WTC11 (cell line): Measurements from ENCODE around the gene CPA4. TPM values are rescaled to one million over a fixed set of nuclear protein-coding genes. Genes with fewer than 3 reads are reported as not detected.

ENCODE experiments used
- ATAC-seq: fragments of 200-7000 bp; cut with Tn5 transposase; 2 replicates; pipeline ENCODE4 v1.10.0; 2021; ENCODE audit warnings: mild to moderate bottlenecking, moderate library complexity
- CTCF ChIA-PET: fragments of 300-600 bp; sonication (Branson Sonifier 250); formaldehyde crosslinking; loops from one replicate; lab custom pipeline; 2021; ENCODE audit warnings: antibody characterized with exemption; lab: Charles Lee
- POLR2A ChIA-PET: fragments of 350-600 bp; sonication (Branson Sonifier 250); formaldehyde crosslinking; loops from one replicate; lab custom pipeline; 2021; ENCODE audit warnings: antibody characterized with exemption; lab: Charles Lee
- DNase-seq: peaks from one replicate; pipeline ENCODE4 v3.0.0; 2021; ENCODE audit warnings: low spot score
- H3K27ac Mint-ChIP-seq: 2 replicates; pipeline ENCODE4 v1.8.0; 2021; ENCODE audit warnings: mixed read lengths
- H3K27me3 Mint-ChIP-seq: 2 replicates; pipeline ENCODE4 v1.8.0; 2021; ENCODE audit warnings: low read depth, mild to moderate bottlenecking, moderate library complexity, mixed read lengths
- H3K36me3 Mint-ChIP-seq: 2 replicates; pipeline ENCODE4 v1.8.0; 2021; ENCODE audit warnings: mixed read lengths
- H3K4me1 Mint-ChIP-seq: 2 replicates; pipeline ENCODE4 v1.8.0; 2022; ENCODE audit warnings: mixed read lengths
- H3K4me3 Mint-ChIP-seq: 2 replicates; pipeline ENCODE4 v1.8.0; 2021; ENCODE audit warnings: mild to moderate bottlenecking, moderate library complexity, mixed read lengths
- H3K9me3 Mint-ChIP-seq: 2 replicates; pipeline ENCODE4 v1.8.0; 2021; ENCODE audit warnings: mixed read lengths
- EMX1 ChIP-seq: fragments of 250-450 bp; sonication (Bioruptor Pico); IDR thresholded peaks from 2 replicates; pipeline ENCODE4 v1.8.0; 2021; ENCODE audit warnings: mild to moderate bottlenecking
- JAZF1 ChIP-seq: fragments of 250-450 bp; sonication (Bioruptor Pico); IDR thresholded peaks from 2 replicates; pipeline ENCODE4 v1.9.0; 2021; ENCODE audit warnings: moderate library complexity, mild to moderate bottlenecking, inconsistent platforms
- MYBL2 ChIP-seq: sonication (generic); formaldehyde crosslinking; IDR thresholded peaks from 2 replicates; pipeline ENCODE4 v1.8.1; 2023; ENCODE audit warnings: mild to moderate bottlenecking, moderate library complexity, missing genetic modification reagents
- NR2C2 ChIP-seq: sonication (generic); formaldehyde crosslinking; IDR thresholded peaks from 2 replicates; pipeline ENCODE4 v1.8.0; 2022; ENCODE audit warnings: mild to moderate bottlenecking, missing genetic modification reagents
- NR3C1 ChIP-seq: sonication (generic); formaldehyde crosslinking; conservative IDR thresholded peaks from 2 replicates; pipeline ENCODE4 v1.8.1; 2023; ENCODE audit warnings: low read depth, mild to moderate bottlenecking, missing genetic modification reagents
- PREB ChIP-seq: sonication (generic); formaldehyde crosslinking; IDR thresholded peaks from 2 replicates; pipeline ENCODE4 v1.8.1; 2022; ENCODE audit warnings: mild to moderate bottlenecking, missing genetic modification reagents, moderate library complexity, borderline replicate concordance
- SMAD3 ChIP-seq: sonication (generic); formaldehyde crosslinking; IDR thresholded peaks from 2 replicates; pipeline ENCODE4 v1.8.0; 2022; ENCODE audit warnings: missing genetic modification reagents, mild to moderate bottlenecking, borderline replicate concordance
- SMAD4 ChIP-seq: sonication (generic); formaldehyde crosslinking; IDR thresholded peaks from 2 replicates; pipeline ENCODE4 v1.8.0; 2022; ENCODE audit warnings: mild to moderate bottlenecking, missing genetic modification reagents
- STAT6 ChIP-seq: sonication (generic); formaldehyde crosslinking; conservative IDR thresholded peaks from 2 replicates; pipeline ENCODE4 v1.8.1; 2023; ENCODE audit warnings: mild to moderate bottlenecking, low read depth, missing genetic modification reagents, moderate library complexity
- ZNF138 ChIP-seq: sonication (generic); formaldehyde crosslinking; conservative IDR thresholded peaks from 2 replicates; pipeline ENCODE4 v1.8.1; 2022; ENCODE audit warnings: mild to moderate bottlenecking, moderate library complexity, missing genetic modification reagents
- ZNF281 ChIP-seq: sonication (generic); formaldehyde crosslinking; IDR thresholded peaks from 2 replicates; pipeline ENCODE4 v1.8.0; 2023; ENCODE audit warnings: mild to moderate bottlenecking, missing genetic modification reagents
- ZNF423 ChIP-seq: fragments of 250-450 bp; sonication (Bioruptor Pico); IDR thresholded peaks from 2 replicates; pipeline ENCODE4 v2.1.2; 2022; ENCODE audit warnings: mild to moderate bottlenecking, moderate library complexity
- ZNF512 ChIP-seq: sonication (generic); formaldehyde crosslinking; IDR thresholded peaks from 2 replicates; pipeline ENCODE4 v1.8.1; 2022; ENCODE audit warnings: missing genetic modification reagents, borderline replicate concordance
- ZNF532 ChIP-seq: fragments of 250-450 bp; sonication (Bioruptor Pico); IDR thresholded peaks from 2 replicates; pipeline ENCODE4 v1.9.0; 2021; ENCODE audit warnings: mild to moderate bottlenecking, borderline replicate concordance
- total RNA-seq: library from RNA; stranded (reverse); gene quantifications from 3 replicates; pipeline ENCODE4 v1.2.3, GENCODE V29; 2021
- TF ChIP-seq, protein P1 (sequence below): fragments of 250-450 bp; sonication (Bioruptor Pico); conservative IDR thresholded peaks from 2 replicates; pipeline ENCODE4 v1.9.0; 2021; ENCODE audit warnings: mild to moderate bottlenecking
- TF ChIP-seq, protein P2 (sequence below): sonication (generic); formaldehyde crosslinking; IDR thresholded peaks from 2 replicates; pipeline ENCODE4 v1.8.1; 2023; ENCODE audit warnings: mild to moderate bottlenecking, missing genetic modification reagents

Gene CPA4
- total RNA-seq, 1 experiment from 2014 or later, result not detected

DNA sequence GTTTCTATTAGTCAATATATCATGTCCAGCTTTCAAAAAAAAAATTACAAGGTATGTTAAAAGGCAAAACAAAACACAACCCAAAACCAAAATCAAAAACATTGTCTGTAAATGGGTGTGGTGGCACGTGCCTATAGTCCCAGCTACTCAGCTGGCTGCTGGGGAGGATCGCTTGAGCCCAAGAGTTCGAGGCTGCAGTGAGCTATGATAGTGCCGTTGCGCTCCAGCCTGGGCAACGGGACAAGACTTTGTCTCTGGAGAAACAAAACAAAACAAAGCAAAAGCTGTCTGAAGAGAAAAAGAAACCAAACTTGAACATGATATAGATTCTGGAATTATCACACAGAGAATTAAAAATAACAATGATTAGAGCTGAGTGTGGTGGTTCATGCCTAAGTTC lies 41.3 kb downstream of the CPA4 start:
- H3K4me3 Mint-ChIP-seq, result no peak overlapping the region
- TF ChIP-seq, protein P1, sequence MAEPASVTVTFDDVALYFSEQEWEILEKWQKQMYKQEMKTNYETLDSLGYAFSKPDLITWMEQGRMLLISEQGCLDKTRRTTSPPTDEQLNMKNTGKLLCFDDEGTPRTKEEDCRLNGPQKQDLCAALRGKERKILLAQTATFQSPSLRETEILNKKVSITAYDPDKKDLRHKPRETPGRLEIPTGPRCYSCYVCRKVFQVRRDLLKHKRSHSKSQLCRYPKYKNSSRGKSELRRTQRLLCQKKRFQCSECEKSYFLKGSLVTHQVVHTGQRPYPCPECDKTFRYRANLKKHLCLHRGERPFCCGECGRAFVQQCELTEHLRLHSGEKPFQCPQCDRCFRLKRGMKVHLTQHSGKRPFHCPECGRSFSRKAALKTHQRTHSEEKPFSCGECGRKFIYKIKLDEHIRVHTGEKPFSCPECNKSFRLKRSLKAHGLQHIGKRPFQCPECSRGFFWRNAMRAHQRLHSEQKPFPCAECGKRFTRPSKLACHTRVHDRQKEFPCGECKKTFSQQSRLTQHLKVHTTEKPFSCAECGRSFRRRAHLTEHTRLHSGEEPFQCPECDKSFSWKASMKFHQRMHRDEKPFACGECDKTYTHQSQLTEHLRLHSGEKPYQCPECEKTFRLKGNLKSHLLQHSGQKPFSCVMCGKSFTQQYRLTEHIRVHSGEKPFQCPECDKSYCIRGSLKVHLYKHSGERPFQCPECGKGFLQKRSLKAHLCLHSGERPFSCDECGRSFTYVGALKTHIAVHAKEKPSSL (CRISPR knock-in tag), result no peak
- TF ChIP-seq ZNF532 (CRISPR knock-in tag) (no peak), PREB (CRISPR knock-in tag) (no peak), NR2C2 (CRISPR knock-in tag) (no peak), SMAD3 (CRISPR knock-in tag) (no peak), ZNF138 (CRISPR knock-in tag) (no peak), ZNF512 (no peak)
- TF ChIP-seq, protein P2, sequence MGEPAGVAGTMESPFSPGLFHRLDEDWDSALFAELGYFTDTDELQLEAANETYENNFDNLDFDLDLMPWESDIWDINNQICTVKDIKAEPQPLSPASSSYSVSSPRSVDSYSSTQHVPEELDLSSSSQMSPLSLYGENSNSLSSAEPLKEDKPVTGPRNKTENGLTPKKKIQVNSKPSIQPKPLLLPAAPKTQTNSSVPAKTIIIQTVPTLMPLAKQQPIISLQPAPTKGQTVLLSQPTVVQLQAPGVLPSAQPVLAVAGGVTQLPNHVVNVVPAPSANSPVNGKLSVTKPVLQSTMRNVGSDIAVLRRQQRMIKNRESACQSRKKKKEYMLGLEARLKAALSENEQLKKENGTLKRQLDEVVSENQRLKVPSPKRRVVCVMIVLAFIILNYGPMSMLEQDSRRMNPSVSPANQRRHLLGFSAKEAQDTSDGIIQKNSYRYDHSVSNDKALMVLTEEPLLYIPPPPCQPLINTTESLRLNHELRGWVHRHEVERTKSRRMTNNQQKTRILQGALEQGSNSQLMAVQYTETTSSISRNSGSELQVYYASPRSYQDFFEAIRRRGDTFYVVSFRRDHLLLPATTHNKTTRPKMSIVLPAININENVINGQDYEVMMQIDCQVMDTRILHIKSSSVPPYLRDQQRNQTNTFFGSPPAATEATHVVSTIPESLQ (CRISPR knock-in tag), result no peak
- peaks cover 31% of the 10 kb centered on the region for H3K4me1 Mint-ChIP-seq
- H3K27ac Mint-ChIP-seq, result no peak overlapping the region
- H3K27me3 Mint-ChIP-seq, result no peaks in the 10 kb centered on the region; the same call in 1 of the 2 replicates
- no peak for DNase-seq
- no peaks in the 10 kb centered on the region for H3K9me3 Mint-ChIP-seq
- POLR2A ChIA-PET, result no interaction called here
- no peaks in the 10 kb centered on the region for H3K36me3 Mint-ChIP-seq
- ATAC-seq, result no peak
- CTCF ChIA-PET, result no interaction called here

DNA sequence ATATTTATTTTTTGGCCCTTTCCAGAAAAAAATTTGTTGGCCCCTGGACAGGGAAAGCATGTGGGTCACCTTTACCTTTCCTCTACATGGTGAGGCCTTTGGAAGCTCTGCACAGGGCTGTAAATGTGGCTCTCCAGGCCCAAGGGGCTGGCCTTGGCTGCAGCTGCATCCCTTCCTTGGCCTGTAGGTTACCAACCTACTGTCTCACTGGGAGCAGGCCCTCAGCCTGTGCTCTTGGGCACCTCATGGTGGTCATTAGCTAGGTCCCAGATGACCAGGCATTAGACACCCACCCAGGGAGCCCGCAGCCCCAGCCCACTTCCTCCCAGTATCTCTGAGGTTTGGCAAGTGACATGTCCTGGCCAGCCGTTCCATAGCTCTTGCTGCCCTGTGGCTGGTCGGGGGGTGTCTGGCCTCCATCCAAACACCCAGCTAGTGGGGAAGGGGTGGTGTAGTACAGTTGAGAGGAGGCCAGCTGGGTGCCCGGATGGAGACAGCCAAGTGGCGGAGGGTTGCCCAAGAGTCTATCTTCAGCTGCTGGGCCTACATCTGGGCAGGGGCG lies 44.5 kb downstream of the CPA4 start:
- POLR2A ChIA-PET, result no interaction called here
- TF ChIP-seq MYBL2 (no peak), JAZF1 (CRISPR knock-in tag) (no peak), STAT6 (CRISPR knock-in tag) (no peak), ZNF423 (CRISPR knock-in tag) (no peak), NR3C1 (CRISPR knock-in tag) (no peak), EMX1 (no peak), ZNF281 (CRISPR knock-in tag) (no peak), SMAD4 (no peak)

More for the DNA sequence above, 44.5 kb downstream of the CPA4 start:
- peak overlapping the region; percentile 53; the same call in 1 of the 2 replicates for H3K27ac Mint-ChIP-seq
- peak; percentile 52 for ATAC-seq
- H3K4me1 Mint-ChIP-seq, result peaks cover 23% of the 10 kb centered on the region
- no peak overlapping the region for H3K4me3 Mint-ChIP-seq
- CTCF ChIA-PET, result interaction anchor here (1.3 kb wide), 3 partner anchors 13 to 150 kb away, joined by 3 to 4 read pairs (median 3); no protein-coding TSS in a partner anchor
- H3K9me3 Mint-ChIP-seq, result no peaks in the 10 kb centered on the region
- no peaks in the 10 kb centered on the region for H3K27me3 Mint-ChIP-seq
- no peaks in the 10 kb centered on the region for H3K36me3 Mint-ChIP-seq
- no peak for DNase-seq
